Stimulated activated effector memory CD8-positive, alpha-beta T cell treated with anti-CD3 and anti-CD28 coated beads, Interleukin-12 subunit alpha, Interleukin-12 subunit beta, amount 100 ng/mL, for 72 hours (primary cell): ENCODE results near the gene S100A9.

ENCODE experiments used
- ATAC-seq: fragments of 150-1000 bp; cut with Tn5 transposase; 2 replicates; pipeline ENCODE4 v1.10.0; 2021
- DNase-seq, 2 donors: peaks; one replicate each; pipeline ENCODE4 v3.0.0; 2021 to 2022; ENCODE audit warnings: low spot score in 2 of 2
- H3K27ac Mint-ChIP-seq: one replicate; pipeline ENCODE4 v1.8.0; 2022; ENCODE audit warnings: mild to moderate bottlenecking, mixed read lengths
- H3K36me3 Mint-ChIP-seq: one replicate; pipeline ENCODE4 v1.8.0; 2022; ENCODE audit warnings: mild to moderate bottlenecking, mixed read lengths
- H3K4me1 Mint-ChIP-seq: one replicate; pipeline ENCODE4 v1.8.0; 2022; ENCODE audit warnings: mixed read lengths
- H3K4me3 Mint-ChIP-seq: one replicate; pipeline ENCODE4 v1.8.0; 2022; ENCODE audit warnings: mild to moderate bottlenecking, mixed read lengths
- H3K9me3 Mint-ChIP-seq: one replicate; pipeline ENCODE4 v1.8.0; 2022; ENCODE audit warnings: mixed read lengths

The S100A9 gene

DNA sequence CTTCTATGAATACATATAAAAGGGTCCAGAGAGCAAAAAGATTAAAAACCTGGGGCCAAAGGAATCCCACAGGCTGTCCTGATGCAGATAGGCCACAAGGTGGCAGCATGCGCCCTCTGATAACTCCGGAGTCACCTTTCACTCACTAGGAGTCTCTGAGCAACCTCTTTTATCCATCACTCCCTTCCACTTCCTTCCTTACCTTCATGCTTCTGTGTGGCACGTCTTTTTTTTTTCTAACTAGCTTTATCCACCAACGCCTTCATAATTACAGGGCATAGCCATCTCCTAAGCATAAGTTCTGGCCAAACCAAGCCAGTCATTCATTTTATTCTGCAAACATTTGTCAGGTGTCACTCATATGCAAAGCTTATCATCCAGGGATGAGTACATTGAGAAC is 5.1 kb upstream of the S100A9 start:
- H3K4me1 Mint-ChIP-seq: no peaks in the 10 kb centered on the region
- H3K27ac Mint-ChIP-seq: no peak overlapping the region
- no peaks in the 10 kb centered on the region for H3K36me3 Mint-ChIP-seq
- H3K4me3 Mint-ChIP-seq: no peak overlapping the region
- DNase-seq (peak; percentile 29 to 70), ATAC-seq (peak; percentile 57)
- no peaks in the 10 kb centered on the region for H3K9me3 Mint-ChIP-seq

DNA sequence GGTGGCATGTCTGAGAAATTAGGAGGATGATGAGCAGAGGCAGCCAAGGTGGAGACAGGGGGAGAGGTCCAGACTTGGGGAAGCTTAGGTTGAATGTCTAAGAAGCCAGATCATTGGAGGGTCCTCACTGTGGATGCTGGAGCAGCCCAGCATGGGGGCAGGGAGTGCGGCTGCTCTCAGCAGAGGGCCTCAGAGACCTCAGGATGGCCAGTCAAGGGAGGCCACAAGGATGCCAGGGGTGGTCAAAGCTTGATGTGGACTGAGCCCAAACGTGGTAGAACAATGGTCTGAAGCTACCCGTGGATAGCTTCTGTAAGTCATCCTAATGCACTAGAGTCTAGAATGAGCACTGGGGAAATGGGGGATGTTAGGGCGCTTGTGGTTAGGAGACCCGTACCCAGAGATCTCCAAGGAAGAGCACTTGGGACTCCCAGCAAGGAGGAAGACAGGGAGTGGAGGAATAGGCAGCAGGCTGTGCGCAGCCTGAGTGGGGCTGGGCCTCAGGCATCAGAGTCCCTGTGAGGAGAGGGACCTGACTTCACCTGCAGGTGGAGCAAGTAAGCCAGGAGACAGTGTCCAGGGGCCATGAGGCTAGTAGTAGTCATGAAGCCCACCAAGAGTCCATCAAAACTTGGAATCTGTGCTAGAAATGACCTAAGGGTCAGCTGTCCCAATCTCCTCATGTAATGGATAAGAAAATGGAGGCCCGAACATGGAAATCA is 4.3 kb upstream of the S100A9 start:
- no peak for ATAC-seq
- Mint-ChIP-seq H3K36me3 (no peaks in the 10 kb centered on the region), H3K9me3 (no peaks in the 10 kb centered on the region), H3K4me3 (no peak overlapping the region), H3K4me1 (peaks cover 9% of the 10 kb centered on the region), H3K27ac (no peak overlapping the region)
- peak in 1 of 2 donors; percentile 46 for DNase-seq

DNA sequence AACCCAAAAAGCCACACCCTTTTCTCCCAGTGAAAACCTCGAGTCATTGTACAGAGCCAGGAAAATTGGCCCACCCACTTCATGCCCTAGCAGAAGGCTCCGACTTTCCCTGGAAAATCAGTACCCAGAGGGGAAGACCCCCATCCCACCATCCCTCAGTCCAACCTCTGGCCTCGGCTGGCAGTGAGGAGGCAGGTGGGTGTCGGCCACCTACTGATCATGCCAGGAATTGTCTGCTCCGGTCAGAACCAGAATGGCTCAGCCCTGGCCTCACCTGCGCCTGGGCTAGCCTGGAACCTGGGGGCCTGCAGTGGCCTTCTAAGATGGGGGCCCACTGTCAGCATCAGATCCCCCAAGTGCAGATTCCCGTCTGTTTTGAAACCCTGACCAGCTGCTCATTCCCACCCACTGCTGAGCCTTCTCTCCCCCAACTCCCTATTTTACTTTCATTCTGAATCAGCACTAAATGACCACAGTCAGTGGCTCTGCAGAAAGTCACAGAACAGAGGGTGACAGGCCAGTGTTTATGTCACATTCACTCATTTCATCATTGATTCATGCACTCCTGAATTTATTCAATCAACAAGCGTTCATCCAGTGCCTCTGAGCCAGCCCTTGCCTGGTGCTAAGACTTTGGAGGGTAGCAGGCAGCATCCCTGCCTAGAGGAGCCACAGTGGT is 3.0 kb upstream of the S100A9 start:
- Mint-ChIP-seq H3K36me3 (no peaks in the 10 kb centered on the region), H3K27ac (no peak overlapping the region), H3K4me1 (peaks cover 10% of the 10 kb centered on the region), H3K4me3 (no peak overlapping the region), H3K9me3 (no peaks in the 10 kb centered on the region)
- DNase-seq: no peak
- no peak for ATAC-seq

DNA sequence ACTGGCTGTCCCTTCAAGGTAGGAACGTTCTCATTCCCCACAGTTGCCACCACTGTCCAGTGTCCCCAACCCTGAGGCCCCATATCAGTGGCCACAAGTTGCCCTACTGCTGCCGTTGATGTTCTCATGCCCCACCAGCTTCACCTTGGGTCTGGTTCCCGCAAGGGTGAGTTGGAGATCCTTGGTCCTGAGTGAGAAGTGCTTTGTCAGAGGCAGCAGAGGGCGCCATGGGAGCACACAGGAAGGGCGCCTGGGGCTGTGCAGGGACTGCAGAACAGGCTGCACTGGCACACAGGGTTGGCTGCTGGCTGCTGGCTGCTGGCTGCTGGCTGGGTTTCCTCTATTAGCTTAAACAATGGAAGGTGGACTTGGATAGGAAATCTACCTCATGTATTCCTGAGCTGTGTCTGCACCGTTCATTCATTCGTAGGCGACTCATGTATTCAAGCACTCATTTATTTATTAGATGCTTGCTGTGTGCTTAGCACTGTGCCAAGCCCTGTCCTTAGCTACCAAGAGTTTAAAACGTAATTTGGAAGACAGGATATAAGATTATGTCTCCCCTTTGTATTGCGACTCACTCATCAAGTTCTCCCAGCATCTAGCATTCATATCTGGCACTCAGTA is 2.1 kb upstream of the S100A9 start:
- Mint-ChIP-seq H3K27ac (no peak overlapping the region), H3K9me3 (no peaks in the 10 kb centered on the region), H3K4me3 (no peak overlapping the region), H3K36me3 (no peaks in the 10 kb centered on the region), H3K4me1 (peaks cover 10% of the 10 kb centered on the region)
- DNase-seq (no peak), ATAC-seq (peak; percentile 71)

DNA sequence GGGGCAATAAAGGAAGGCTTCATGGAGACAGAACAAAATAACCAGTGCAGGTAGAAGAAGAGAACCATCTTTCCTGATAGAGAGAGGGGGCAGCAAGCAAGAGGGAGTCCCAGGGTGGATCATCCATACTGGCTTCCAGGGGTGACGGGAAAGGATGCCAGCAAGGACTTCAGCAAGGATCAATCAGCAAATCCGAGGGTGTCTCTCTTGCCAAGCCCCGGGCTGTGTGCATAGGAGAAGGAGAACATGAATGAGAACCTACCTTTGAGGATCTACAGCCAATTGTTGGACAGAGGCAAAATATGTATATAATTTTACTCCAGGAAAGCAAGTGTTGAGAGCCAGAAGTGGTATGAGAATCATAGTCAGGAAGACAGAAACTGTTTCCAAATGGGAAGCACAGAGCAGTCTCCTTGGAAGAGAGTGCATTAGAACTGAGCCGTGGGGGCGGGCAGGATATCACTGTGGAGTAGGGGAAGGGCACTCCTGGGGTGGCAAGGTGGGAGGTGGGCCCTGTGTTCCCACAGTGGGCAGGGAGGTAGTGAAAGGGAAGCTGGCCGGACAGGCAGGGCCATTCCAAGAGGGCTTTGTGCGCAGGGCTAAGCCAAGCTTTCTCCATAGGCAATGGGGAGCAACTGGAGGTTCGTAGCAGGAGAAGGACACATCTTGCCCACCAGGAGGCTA is 1.1 kb upstream of the S100A9 start:
- peaks cover 10% of the 10 kb centered on the region for H3K4me1 Mint-ChIP-seq
- ATAC-seq: no peak

DNA sequence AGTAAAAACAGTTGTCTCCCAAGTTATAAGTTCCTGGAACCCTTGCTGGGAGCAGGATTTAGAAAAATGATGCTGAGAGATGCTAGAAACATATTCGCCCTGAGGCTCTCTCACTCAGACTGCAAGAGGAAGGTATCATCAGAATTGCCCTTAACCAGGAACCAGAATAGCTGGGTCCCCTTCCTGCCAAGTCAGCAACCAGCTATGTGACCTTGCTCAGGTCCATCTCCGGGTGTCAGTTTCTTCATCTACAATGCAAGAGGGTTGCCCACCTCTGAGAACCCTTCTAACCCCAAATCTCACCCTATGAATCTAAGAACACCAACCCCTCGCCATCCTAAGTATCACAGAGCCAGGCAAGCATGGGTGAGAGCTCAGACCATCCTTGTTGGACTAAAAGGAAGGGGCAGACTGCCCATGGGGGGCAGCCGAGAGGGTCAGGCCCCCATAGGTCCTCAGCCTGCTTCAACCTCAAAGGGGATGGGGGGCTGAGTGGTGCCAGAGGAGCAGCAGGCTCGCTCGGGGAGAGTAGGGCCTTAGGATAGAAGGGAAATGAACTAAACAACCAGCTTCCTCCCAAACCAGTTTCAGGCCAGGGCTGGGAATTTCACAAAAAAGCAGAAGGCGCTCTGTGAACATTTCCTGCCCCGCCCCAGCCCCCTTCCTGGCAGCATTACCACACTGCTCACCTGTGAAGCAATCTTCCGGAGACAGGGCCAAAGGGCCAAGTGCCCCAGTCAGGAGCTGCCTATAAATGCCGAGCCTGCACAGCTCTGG is 390 bp upstream of the S100A9 start:
- Mint-ChIP-seq H3K9me3 (no peaks in the 10 kb centered on the region), H3K4me3 (no peak overlapping the region), H3K27ac (no peak overlapping the region), H3K4me1 (peaks cover 10% of the 10 kb centered on the region), H3K36me3 (no peaks in the 10 kb centered on the region)
- ATAC-seq: no peak
- DNase-seq: no peak

More for the DNA sequence above, 1.1 kb upstream of the S100A9 start:
- H3K9me3 Mint-ChIP-seq: no peaks in the 10 kb centered on the region
- DNase-seq: no peak
- H3K36me3 Mint-ChIP-seq: no peaks in the 10 kb centered on the region
- H3K4me3 Mint-ChIP-seq: no peak overlapping the region
- H3K27ac Mint-ChIP-seq: no peak overlapping the region

DNA sequence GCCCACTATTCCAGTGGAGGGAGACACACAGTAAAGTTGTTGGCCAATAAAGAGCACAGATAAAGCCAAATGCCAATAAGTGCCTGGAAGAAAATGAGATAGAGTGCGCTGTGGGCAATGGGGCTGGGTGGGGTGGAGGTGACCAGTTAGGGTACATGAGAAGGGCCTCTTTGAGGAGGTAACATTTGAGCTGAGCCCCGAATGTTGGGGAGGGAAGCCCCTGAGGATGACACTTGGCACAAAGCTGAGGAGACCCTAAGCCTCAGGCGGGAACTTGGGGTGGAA is 979 bp downstream of the S100A9 start:
- ATAC-seq: no peak
- Mint-ChIP-seq H3K4me1 (peaks cover 10% of the 10 kb centered on the region), H3K9me3 (no peaks in the 10 kb centered on the region), H3K36me3 (no peaks in the 10 kb centered on the region), H3K4me3 (no peak overlapping the region), H3K27ac (no peak overlapping the region)
- no peak for DNase-seq

DNA sequence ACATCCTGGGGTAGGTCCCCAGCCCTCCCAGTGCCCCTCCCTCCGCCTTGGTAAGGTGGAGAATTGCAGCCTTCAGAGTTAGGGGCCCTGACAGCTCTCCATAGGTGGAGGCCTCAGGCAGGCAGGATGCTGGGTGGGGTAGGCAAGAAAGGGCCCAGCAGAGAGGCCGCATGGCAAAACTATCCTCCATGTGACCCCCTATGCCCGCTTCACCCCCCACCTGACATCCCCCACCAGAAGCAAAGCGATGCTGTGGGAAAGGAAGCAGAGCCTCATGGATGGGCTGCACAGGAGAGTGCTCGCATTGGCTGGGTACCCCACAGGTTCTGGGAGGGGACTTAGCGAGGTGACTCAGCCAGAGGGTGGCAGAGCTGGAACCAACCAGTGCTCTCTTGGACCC is 1.6 kb downstream of the S100A9 start:
- Mint-ChIP-seq H3K27ac (no peak overlapping the region), H3K4me1 (peaks cover 10% of the 10 kb centered on the region), H3K9me3 (no peaks in the 10 kb centered on the region), H3K4me3 (no peak overlapping the region), H3K36me3 (no peaks in the 10 kb centered on the region)
- DNase-seq (no peak), ATAC-seq (no peak)

DNA sequence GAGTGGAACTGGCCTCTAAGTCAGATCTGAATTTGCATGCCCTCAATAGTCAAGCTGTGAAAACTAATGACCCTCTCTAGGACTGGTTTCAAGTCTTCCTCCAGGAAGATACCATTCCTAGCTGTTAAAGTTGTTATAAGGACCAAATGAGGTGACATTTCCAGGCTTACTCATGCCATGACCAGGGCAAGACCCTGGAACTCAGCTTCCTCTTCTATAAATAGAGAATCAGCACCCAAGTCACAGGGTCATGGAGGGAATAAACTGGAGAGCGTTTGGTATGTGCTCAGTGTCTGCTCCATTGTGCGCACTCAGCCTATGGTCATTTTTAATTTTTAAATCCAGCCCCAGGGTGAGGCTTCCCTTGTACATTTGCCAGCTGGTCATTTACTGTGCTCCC is 2.5 kb downstream of the S100A9 start:
- ATAC-seq (no peak), DNase-seq (no peak)
- Mint-ChIP-seq H3K36me3 (no peaks in the 10 kb centered on the region), H3K4me3 (no peak overlapping the region), H3K27ac (no peak overlapping the region), H3K9me3 (no peaks in the 10 kb centered on the region), H3K4me1 (peaks cover 10% of the 10 kb centered on the region)

DNA sequence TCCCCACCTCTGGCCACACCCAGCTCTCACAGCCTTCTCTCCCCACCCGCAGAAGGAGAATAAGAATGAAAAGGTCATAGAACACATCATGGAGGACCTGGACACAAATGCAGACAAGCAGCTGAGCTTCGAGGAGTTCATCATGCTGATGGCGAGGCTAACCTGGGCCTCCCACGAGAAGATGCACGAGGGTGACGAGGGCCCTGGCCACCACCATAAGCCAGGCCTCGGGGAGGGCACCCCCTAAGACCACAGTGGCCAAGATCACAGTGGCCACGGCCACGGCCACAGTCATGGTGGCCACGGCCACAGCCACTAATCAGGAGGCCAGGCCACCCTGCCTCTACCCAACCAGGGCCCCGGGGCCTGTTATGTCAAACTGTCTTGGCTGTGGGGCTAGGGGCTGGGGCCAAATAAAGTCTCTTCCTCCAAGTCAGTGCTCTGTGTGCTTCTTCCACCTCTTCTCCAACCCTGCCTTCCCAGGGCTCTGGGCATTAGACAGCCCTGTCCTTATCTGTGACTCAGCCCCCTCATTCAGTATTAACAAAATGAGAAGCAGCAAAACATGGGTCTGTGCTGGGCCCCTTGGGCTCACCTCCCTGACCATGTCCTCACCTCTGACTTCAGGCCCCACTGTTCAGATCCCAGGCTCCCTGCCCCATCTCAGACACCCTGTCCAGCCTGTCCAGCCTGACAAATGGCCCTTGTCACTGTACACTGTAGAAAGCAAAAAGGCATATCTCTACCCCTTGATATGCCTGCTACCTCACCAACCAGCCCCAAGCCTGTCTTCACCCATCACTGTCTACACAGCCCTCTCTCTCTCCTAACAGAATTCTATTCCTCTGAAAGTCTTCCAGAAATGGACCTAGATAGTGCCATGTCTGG is 3.2 kb downstream of the S100A9 start:
- peaks cover 10% of the 10 kb centered on the region for H3K4me1 Mint-ChIP-seq
- ATAC-seq (peak; percentile 8), DNase-seq (no peak)
- H3K9me3 Mint-ChIP-seq: no peaks in the 10 kb centered on the region
- H3K36me3 Mint-ChIP-seq: no peaks in the 10 kb centered on the region
- no peak overlapping the region for H3K4me3 Mint-ChIP-seq
- H3K27ac Mint-ChIP-seq: no peak overlapping the region

DNA sequence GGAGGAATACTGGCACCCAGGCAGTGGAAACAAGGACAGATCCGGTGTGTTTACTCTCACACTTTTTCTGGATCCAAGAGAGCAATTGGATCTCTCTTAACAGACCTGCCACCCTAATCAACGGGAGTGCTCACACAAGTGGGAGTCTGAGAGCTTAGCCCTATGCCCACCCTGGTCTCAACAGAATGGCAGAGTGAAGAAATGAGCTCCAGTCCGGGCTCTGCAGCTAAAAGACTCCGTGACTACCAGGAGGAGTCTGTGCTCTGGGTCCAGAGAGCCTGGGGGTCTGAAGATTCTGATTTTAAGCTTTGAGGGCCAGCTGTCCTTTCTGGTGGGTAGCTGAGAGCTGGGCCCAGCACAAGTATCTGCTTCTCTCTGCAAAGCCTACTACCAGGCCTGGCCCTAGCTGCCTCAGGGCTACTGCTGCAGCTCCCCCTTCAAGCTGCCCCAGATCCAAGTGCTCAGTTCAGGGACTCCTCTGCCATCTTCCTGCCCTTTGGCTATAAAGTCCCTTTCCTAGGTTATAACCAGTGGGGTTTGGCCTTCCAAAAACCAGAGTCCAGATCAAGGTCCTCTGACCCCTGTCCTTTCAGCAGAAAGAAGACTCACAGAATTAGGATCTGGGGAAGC is 3.9 kb downstream of the S100A9 start:
- no peak for ATAC-seq
- DNase-seq: no peak
- peaks cover 10% of the 10 kb centered on the region for H3K4me1 Mint-ChIP-seq
- no peak overlapping the region for H3K4me3 Mint-ChIP-seq
- no peaks in the 10 kb centered on the region for H3K36me3 Mint-ChIP-seq
- no peaks in the 10 kb centered on the region for H3K9me3 Mint-ChIP-seq
- no peak overlapping the region for H3K27ac Mint-ChIP-seq

DNA sequence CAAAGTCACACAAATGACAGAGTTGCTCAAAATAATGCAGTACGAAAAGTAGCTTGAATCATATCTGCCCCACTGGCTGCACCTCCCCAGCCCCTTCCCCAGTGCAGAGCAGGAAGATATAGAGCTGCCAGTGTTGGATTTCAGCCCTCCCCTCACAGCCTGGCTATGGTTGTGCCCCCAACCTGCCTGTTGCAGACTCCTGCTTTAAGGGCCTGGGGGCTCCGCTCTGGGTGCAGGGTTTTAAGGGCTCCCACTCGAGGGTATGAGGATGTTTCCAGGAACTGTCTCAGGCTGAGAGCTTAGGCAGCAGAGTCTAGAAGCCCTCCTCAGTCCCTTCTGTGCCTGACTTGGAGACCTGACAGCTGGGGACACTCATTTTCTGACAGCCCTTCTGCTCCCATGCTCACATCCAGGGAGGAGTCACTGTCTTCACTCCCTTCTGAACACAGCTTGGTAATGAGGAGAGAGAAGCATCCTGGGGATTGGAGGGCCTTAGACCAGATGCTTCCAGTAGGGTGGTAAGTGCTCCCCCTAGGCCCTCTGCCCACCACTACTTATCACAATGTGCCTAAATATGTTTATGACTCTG is 4.6 kb downstream of the S100A9 start:
- ATAC-seq (no peak), DNase-seq (no peak)
- H3K36me3 Mint-ChIP-seq: no peaks in the 10 kb centered on the region
- H3K4me3 Mint-ChIP-seq: no peak overlapping the region
- peaks cover 10% of the 10 kb centered on the region for H3K4me1 Mint-ChIP-seq
- H3K27ac Mint-ChIP-seq: no peak overlapping the region
- no peaks in the 10 kb centered on the region for H3K9me3 Mint-ChIP-seq

DNA sequence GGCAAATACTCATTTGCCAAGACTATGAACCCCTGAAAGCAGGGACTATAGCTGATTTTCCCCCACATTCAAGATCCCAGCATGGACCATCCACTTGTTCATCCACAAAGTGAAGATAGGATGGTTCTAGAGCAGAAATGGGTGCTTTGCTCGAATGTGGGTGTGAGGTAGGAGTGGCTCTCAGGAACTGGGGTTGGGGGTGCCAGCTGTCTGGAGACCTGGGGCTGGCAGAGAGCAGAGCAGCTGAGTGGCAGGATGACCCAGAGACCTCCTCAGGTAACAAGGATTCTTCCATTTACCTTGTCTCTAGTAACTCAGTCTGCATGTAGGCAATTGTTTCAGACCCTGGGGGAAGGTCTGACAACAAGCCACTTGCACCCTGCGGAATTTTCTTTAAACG is 6.0 kb downstream of the S100A9 start:
- H3K4me1 Mint-ChIP-seq: no peaks in the 10 kb centered on the region
- ATAC-seq: no peak

DNA sequence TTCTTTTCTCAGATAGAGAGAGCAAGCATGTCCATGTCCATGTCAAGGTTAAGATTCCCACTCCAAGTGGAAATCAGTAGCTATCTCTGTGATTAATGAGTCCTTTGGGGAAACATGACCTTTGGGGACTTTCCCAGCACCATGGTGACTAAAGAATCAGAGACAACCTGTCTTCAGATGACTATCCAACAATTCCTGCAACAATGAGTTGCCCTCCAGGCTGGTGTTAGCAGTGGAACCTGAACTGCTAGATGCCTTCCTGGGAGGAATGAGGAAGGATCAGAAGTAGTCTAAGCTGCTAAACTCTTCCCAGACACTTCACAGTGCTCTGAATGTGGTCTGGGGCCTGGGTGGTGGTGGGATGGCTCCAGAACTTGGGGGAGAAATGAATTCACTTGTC is 6.5 kb downstream of the S100A9 start:
- Mint-ChIP-seq H3K36me3 (no peaks in the 10 kb centered on the region), H3K9me3 (no peaks in the 10 kb centered on the region), H3K4me3 (no peak overlapping the region), H3K27ac (no peak overlapping the region), H3K4me1 (no peaks in the 10 kb centered on the region)
- ATAC-seq (no peak), DNase-seq (no peak)

More for the DNA sequence above, 6.0 kb downstream of the S100A9 start:
- DNase-seq: no peak
- Mint-ChIP-seq H3K27ac (no peak overlapping the region), H3K36me3 (no peaks in the 10 kb centered on the region), H3K9me3 (no peaks in the 10 kb centered on the region), H3K4me3 (no peak overlapping the region)
